Measurements from ENCODE around the gene HMGXB3. TPM values are rescaled to one million over a fixed set of nuclear protein-coding genes. Genes with fewer than 3 reads are reported as not detected.

HMGXB3 gene
- total RNA-seq, 2 donors from 2014 or later = 21.8 to 40.2 TPM

GRCh38 chr5:150034662-150035061, 34.1 kb downstream of the HMGXB3 start:
- H3K9ac ChIP-seq (ENCODE audit: low read depth in 2 of 2, low read length in 2 of 2) = no peak overlapping the region
- no peaks in the 10 kb centered on the region for H3K4me1 ChIP-seq
- DNase-seq = no peak
- no peak for TF ChIP-seq CTCF (IDR thresholded peaks at IDR 0.05)
- H3K27me3 ChIP-seq = no peaks in the 10 kb centered on the region
- intact Hi-C loops (cut with DNase I) = no loop called here
- no peak overlapping the region for H3K27ac ChIP-seq
- no peaks in the 10 kb centered on the region for H3K9me3 ChIP-seq
- no peak overlapping the region for H3K4me3 ChIP-seq
- H3K36me3 ChIP-seq = peaks cover 23% of the 10 kb centered on the region

- no peak overlapping the region for H3K9ac ChIP-seq (ENCODE audit: low read depth in 2 of 2, low read length in 2 of 2)
- no peak for TF ChIP-seq CTCF (IDR thresholded peaks at IDR 0.05)
- H3K9me3 ChIP-seq = no peaks in the 10 kb centered on the region
- H3K4me1 ChIP-seq = no peaks in the 10 kb centered on the region
- no peak for DNase-seq
- H3K36me3 ChIP-seq = peaks cover 19% of the 10 kb centered on the region
- no peak overlapping the region for H3K4me3 ChIP-seq
- intact Hi-C loops (cut with DNase I) = no loop called here
- H3K27me3 ChIP-seq = no peaks in the 10 kb centered on the region
- H3K27ac ChIP-seq = no peak overlapping the region
These were observed 34.8 kb downstream of the HMGXB3 start for GRCh38 chr5:150035139-150035895.

- Histone ChIP-seq H3K36me3 (peaks cover 23% of the 10 kb centered on the region), H3K9ac (ENCODE audit: low read depth in 2 of 2, low read length in 2 of 2) (no peak overlapping the region), H3K27me3 (no peaks in the 10 kb centered on the region), H3K9me3 (no peaks in the 10 kb centered on the region), H3K4me3 (no peak overlapping the region), H3K4me1 (no peaks in the 10 kb centered on the region), H3K27ac (no peak overlapping the region)
- no peak for TF ChIP-seq CTCF (IDR thresholded peaks at IDR 0.05)
- intact Hi-C loops (cut with DNase I) = no loop called here
- no peak for DNase-seq
These were observed 36.0 kb downstream of the HMGXB3 start for GRCh38 chr5:150036513-150036912.

GRCh38 chr5:150038547-150038946, 38.0 kb downstream of the HMGXB3 start:
- H3K4me3 ChIP-seq = no peak overlapping the region
- peaks cover 10% of the 10 kb centered on the region for H3K36me3 ChIP-seq

GRCh38 chr5:150042459-150042858, 41.9 kb downstream of the HMGXB3 start:
- Histone ChIP-seq H3K36me3 (peaks cover 14% of the 10 kb centered on the region), H3K9ac (ENCODE audit: low read depth in 2 of 2, low read length in 2 of 2) (no peak overlapping the region), H3K9me3 (no peaks in the 10 kb centered on the region), H3K4me3 (no peak overlapping the region), H3K4me1 (no peaks in the 10 kb centered on the region), H3K27me3 (no peaks in the 10 kb centered on the region), H3K27ac (no peak overlapping the region)
- no peak for TF ChIP-seq CTCF (IDR thresholded peaks at IDR 0.05)
- intact Hi-C loops (cut with DNase I) = no loop called here
- DNase-seq = no peak

More at GRCh38 chr5:150038547-150038946, 38.0 kb downstream of the HMGXB3 start:
- H3K9me3 ChIP-seq = no peaks in the 10 kb centered on the region
- H3K9ac ChIP-seq (ENCODE audit: low read depth in 2 of 2, low read length in 2 of 2) = no peak overlapping the region
- H3K4me1 ChIP-seq = no peaks in the 10 kb centered on the region
- no peak overlapping the region for H3K27ac ChIP-seq
- no peak for TF ChIP-seq CTCF (IDR thresholded peaks at IDR 0.05)
- DNase-seq = no peak
- intact Hi-C loops (cut with DNase I) = no loop called here
- no peaks in the 10 kb centered on the region for H3K27me3 ChIP-seq
